GM12864 (cell line): ENCODE data around the gene SHPK.
"Not testable (repeated sequence)": the region's sequence is repeated elsewhere in the genome, so short reads cannot be mapped to it uniquely, and the experiment has no call there.

ENCODE experiments used
- DNase-seq: peaks from one replicate; pipeline ENCODE4 v3.0.0-alpha.2; 2011; ENCODE audit warnings: low read depth
- H3K4me3 ChIP-seq: 2 replicates; pipeline ENCODE4 v1.5.1; 2011; ENCODE audit warnings: mild to moderate bottlenecking, low read depth, low read length, control low read depth
- TF ChIP-seq, protein P1 (sequence below): IDR thresholded peaks from 2 replicates; pipeline ENCODE4 v1.5.1; 2011; ENCODE audit warnings: low read depth, mild to moderate bottlenecking, moderate library complexity, low read length, control low read depth, inconsistent platforms; ENCODE audit errors: missing control alignments

SHPK gene

DNA sequence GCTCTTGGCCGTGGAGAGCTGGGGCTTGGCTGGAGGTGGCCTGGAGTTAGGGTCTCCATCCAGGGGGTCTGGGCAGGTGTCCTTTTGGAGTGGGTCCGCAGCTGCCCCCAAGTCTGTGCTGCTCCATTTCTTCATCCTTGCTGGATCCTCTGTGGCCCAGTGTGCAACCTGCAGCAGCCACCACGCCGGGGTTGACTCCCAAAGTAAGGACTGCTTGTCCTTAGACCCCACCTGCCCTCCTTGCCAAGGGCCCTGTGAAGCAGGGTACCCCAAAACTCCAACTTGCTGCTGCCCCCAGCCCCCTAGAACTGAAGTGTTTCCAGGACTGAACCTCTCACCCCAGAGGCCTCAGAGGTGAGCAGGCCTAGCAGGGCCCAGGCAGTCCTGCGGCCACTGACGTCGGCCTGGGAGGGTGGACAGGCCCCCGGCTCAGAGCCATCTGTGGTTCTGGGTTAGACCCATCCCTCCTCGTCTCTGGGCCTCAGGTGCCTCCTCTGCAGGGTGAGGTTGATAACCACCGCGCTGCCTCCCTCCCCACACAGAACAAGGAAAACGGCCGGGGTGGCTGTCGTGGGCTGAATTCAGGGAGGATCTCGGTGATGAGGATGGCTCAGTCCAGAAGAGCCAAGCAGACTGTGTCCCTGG is 43.7 kb downstream of the SHPK start:
- no peak overlapping the region for H3K4me3 ChIP-seq
- TF ChIP-seq, protein P1, sequence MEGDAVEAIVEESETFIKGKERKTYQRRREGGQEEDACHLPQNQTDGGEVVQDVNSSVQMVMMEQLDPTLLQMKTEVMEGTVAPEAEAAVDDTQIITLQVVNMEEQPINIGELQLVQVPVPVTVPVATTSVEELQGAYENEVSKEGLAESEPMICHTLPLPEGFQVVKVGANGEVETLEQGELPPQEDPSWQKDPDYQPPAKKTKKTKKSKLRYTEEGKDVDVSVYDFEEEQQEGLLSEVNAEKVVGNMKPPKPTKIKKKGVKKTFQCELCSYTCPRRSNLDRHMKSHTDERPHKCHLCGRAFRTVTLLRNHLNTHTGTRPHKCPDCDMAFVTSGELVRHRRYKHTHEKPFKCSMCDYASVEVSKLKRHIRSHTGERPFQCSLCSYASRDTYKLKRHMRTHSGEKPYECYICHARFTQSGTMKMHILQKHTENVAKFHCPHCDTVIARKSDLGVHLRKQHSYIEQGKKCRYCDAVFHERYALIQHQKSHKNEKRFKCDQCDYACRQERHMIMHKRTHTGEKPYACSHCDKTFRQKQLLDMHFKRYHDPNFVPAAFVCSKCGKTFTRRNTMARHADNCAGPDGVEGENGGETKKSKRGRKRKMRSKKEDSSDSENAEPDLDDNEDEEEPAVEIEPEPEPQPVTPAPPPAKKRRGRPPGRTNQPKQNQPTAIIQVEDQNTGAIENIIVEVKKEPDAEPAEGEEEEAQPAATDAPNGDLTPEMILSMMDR = no peak
- no peak for DNase-seq

DNA sequence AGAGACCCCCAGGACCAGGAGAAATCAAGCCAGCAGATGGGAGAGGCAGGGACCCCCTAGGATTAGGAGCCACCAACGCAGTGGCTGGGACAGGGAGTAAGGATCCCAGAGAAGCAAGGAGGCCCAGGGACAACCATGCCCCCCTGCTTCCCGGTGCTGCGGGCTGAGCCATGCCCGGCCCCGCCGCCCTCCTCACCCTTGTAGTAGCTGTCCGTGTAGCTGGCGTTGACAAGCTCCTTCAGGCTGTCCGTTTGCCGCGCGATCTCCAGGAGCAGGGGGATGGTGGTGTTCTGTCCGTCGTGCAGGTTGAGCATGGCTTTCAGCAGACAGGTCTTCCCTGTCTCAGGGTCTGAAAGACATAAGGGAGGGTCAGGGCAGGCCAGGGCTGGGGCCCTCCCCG is 45.3 kb downstream of the SHPK start:
- TF ChIP-seq, protein P1 = no peak
- DNase-seq = no peak

DNA sequence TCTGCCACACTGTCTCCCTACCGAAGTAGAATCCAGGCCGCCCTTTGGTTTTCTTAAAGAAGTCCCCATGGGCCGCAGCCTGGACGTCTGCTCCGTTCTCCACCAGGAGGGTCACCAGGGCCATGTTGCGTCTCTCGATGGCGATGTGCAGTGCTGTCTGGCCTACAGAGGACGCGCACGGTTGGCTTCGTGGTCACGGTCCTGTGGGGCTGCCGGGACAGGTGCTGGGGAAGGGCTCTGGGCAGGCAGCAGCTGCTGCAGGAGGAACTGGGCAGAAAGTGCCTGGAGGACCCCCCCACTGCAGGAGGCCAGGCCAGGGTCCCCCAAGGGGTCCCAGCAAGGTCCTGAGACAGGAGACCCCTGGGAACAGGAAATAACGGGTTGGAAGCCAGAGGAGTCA is 45.8 kb downstream of the SHPK start:
- TF ChIP-seq, protein P1 = no peak
- no peak for DNase-seq
- no peak overlapping the region for H3K4me3 ChIP-seq

More for the DNA sequence above, 45.3 kb downstream of the SHPK start:
- no peak overlapping the region for H3K4me3 ChIP-seq

DNA sequence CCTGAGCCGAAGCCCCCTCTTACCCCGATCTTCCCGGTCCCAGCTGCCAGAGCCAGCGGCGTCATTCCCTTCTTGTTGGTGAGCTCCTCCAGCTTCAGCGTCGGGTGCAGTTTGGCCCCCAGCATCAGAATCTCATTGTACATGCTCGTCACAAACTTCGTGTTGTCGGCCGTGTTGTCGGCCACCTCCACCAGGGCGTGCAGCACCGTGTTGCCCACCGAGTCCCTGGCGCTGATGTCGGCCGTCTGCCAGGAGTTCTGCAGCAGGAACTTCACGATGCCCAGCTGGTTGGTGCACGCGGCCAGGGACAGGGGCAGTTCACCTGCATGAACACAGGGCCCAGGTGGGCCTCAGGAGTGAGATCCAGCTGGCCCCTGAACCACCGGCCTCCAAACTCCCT is 46.3 kb downstream of the SHPK start:
- no peak for DNase-seq
- no peak overlapping the region for H3K4me3 ChIP-seq
- TF ChIP-seq, protein P1 = no peak

DNA sequence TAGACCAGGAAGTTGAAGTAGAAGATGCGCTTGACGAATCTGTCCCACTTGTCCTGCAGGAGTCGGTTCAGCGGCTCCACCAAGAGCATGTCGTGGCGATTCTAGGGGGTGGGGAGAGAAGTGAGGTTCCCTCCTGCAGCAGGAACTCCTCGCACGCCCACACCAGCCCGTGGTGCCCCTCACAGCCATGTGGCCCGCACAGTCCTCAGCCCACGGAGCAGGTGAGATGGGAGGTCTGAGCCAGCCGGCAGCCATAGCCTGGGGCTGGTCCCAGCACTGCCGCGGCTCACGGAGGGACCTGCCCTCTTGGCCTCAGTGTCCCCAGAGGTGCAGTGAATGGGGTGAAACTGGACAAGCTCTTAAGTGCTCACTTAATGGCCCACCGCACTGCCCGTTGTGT is 50.2 kb downstream of the SHPK start:
- H3K4me3 ChIP-seq = no peak overlapping the region
- TF ChIP-seq, protein P1 = no peak
- no peak for DNase-seq

DNA sequence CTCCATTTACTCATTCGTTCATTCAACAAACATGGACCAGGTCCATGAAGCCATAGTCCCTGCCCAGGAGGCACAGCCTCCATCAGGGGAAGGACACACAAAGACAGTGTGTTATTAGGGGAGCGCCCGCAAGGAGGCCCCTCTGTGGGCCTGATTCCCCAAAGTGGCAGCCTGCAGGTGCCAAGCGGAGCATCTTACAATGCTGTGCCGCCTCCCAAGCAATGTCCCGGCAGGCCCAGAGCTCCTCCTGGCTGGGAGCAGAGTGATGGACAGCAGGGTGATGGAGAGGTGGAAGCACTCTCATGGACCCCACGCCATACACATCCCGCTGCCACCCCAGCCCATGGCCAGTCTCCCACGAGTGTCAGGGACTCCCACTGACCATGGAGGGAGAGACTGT is 52.6 kb downstream of the SHPK start:
- no peak for DNase-seq
- H3K4me3 ChIP-seq = no peak overlapping the region
- TF ChIP-seq, protein P1 = no peak

DNA sequence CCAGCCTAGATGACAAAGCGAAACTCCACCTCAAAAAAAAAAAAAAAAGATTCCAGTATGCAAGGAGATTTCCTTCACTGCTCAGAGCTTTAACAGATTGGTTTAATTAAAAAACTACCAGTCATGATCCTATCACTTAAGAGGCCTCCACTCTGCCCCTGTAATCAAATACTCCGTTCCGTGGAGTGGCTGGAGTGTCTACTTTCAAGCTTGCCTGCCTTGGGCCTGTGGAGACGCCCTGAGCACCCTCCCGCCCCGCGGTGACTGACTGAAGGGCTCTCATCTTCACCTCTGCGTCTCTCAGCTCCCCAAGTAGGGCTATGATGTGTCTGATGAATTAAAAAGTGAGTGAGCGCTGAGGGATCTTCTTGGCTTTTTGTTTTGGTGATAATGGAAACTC is 53.1 kb downstream of the SHPK start:
- TF ChIP-seq, protein P1 = no peak
- DNase-seq = no peak
- no peak overlapping the region for H3K4me3 ChIP-seq

DNA sequence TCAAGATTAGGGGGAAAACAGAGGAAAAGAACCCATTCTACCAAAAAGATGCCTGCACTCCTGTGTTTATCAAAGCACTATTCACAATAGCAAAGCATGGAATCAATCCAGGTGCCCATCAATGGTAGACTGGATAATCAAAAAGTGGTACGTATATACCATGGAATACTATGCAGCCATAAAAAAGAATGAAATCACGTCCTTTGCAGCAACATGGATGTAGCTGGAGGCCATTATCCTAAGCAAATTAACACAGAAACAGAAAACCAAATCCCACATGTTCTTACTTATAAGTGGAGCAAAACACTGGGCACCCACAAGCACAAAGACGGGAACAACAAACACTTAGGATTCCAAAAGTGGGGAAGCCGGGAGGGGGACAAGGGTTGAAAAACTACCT is 57.4 kb downstream of the SHPK start:
- DNase-seq = not testable (repeated sequence)

More for the DNA sequence above, 57.4 kb downstream of the SHPK start:
- not testable (repeated sequence) for H3K4me3 ChIP-seq
